GM03348 (cell line): ENCODE measurements around the gene MFN2.
"Not testable (repeated sequence)": the region's sequence is repeated elsewhere in the genome, so short reads cannot be mapped to it uniquely, and the experiment has no call there.

Source experiments
- DNase-seq: peaks from one replicate; pipeline ENCODE4 v3.0.0; 2012; ENCODE audit warnings: low spot score

Gene MFN2

GRCh38 chr1:11979851-11980675 is at the start of gene MFN2:
Gene MFN2 (plus strand): TSS chr1:11980444. CDS start chr1:11989169, 8,725 bp downstream.
- peak; percentile 98 for DNase-seq

GRCh38 chr1:11930571-11931445 is 49.4 kb upstream of the MFN2 start:
- peak; percentile 83 for DNase-seq

- no peak for DNase-seq
These were observed 48.4 kb upstream of the MFN2 start for GRCh38 chr1:11931845-11932244.

- peak; percentile 98 for DNase-seq
These were observed 45.8 kb upstream of the MFN2 start, which contains the start of gene PLOD1 for GRCh38 chr1:11934302-11935056. Gene PLOD1 (plus strand): TSS chr1:11934717. CDS start chr1:11934780, 63 bp downstream.

GRCh38 chr1:11935057-11935412 is 45.2 kb upstream of the MFN2 start:
- no peak for DNase-seq

GRCh38 chr1:11935733-11936132 is 44.5 kb upstream of the MFN2 start:
- not testable (repeated sequence) for DNase-seq

- DNase-seq: no peak
These were observed 41.3 kb upstream of the MFN2 start for GRCh38 chr1:11938722-11939526.

GRCh38 chr1:11939794-11940193 is 40.5 kb upstream of the MFN2 start:
- DNase-seq: not testable (repeated sequence)

- no peak for DNase-seq
These were observed 39.9 kb upstream of the MFN2 start for GRCh38 chr1:11940260-11940921.

- DNase-seq: no peak
These were observed 38.0 kb upstream of the MFN2 start for GRCh38 chr1:11942280-11942679.

- DNase-seq: no peak
These were observed 36.6 kb upstream of the MFN2 start for GRCh38 chr1:11943619-11944018.

GRCh38 chr1:11944358-11944931 is 35.8 kb upstream of the MFN2 start:
- no peak for DNase-seq

GRCh38 chr1:11946647-11947046 is 33.6 kb upstream of the MFN2 start:
- no peak for DNase-seq

- no peak for DNase-seq
These were observed 31.3 kb upstream of the MFN2 start for GRCh38 chr1:11948822-11949458.

GRCh38 chr1:11951901-11952300 is 28.3 kb upstream of the MFN2 start:
- DNase-seq: no peak

- peak; percentile 41 for DNase-seq
These were observed 27.7 kb upstream of the MFN2 start for GRCh38 chr1:11952455-11953109.

- no peak for DNase-seq
These were observed 25.0 kb upstream of the MFN2 start for GRCh38 chr1:11955221-11955620.

- DNase-seq: no peak
These were observed 22.8 kb upstream of the MFN2 start for GRCh38 chr1:11957398-11957797.

GRCh38 chr1:11957897-11958296 is 22.3 kb upstream of the MFN2 start:
- DNase-seq: no peak
